Adrenal gland (tissue), 12 donors: ENCODE measurements around the gene BNIP2. TPM values are rescaled to one million over a fixed set of nuclear protein-coding genes. Genes with fewer than 3 reads are reported as not detected.
A peak's percentile ranks its signal among the peaks of the same experiment; 100 is the strongest.
"Not testable (repeated sequence)": the region's sequence is repeated elsewhere in the genome, so short reads cannot be mapped to it uniquely, and the experiment has no call there.

Experiments
- DNase-seq, 7 donors: peaks; one replicate each; pipeline ENCODE4 v3.0.0-alpha.2; 2019 to 2020
- H3K27ac ChIP-seq, 5 donors: fragments of 200-600 bp; sonication (generic) in 4 of 5; 1 replicate in 3 of 5; 2 replicates in 2 of 5; pipeline versions ENCODE4 v1.5.1 to v1.8.0; 2016 to 2020; ENCODE audit warnings: mild to moderate bottlenecking in 1 of 5
- H3K27me3 ChIP-seq: fragments of 200-600 bp; 2 replicates; pipeline ENCODE4 v1.8.0; 2021
- H3K36me3 ChIP-seq, 2 donors: fragments of 200-600 bp; replicated peaks in 1 of 2; 1 replicate in 1 of 2; 2 replicates in 1 of 2; pipeline versions ENCODE4 v1.5.1 to v1.8.0; 2018 to 2022
- H3K4me1 ChIP-seq, 2 donors: fragments of 200-600 bp; replicated peaks in 1 of 2; 1 replicate in 1 of 2; 2 replicates in 1 of 2; pipeline versions ENCODE4 v1.5.1 to v1.8.0; 2018 to 2021
- H3K4me3 ChIP-seq, 4 donors: fragments of 200-600 bp; sonication (generic) in 3 of 4; one replicate each; pipeline ENCODE4 v1.5.1; 2016 to 2018
- H3K9me3 ChIP-seq, 3 donors: fragments of 200-600 bp; sonication (generic) in 1 of 3; replicated peaks in 1 of 3; 1 replicate in 2 of 3; 2 replicates in 1 of 3; pipeline versions ENCODE4 v1.5.1 to v1.8.0; 2016 to 2021
- POLR2A ChIP-seq, 2 donors: fragments of 450-650 bp; IDR thresholded peaks; one replicate each; pipeline ENCODE4 v1.6.1; 2017; ENCODE audit warnings: antibody characterized with exemption in 2 of 2, mild to moderate bottlenecking in 2 of 2, moderate library complexity in 1 of 2
- WGBS, 4 donors: extraction: QIAGEN DNeasy Blood & Tissue Kit in 2 of 4; methylation state at CpG; one replicate each; pipeline versions ENCODE4 v1.1.5 to v1.1.7; 2013 to 2017; 5-methylcytosine and 5-hydroxymethylcytosine counted together
- intact Hi-C, 2 donors: fragments of 100-400 bp; cut with DNase I; formaldehyde crosslinking; loops; one replicate each; pipeline versions ENCODE4 v1.14.1 to v1.15.0; 2022 to 2023
- polyA plus RNA-seq, 3 donors: library from polyadenylated mRNA; stranded (reverse); fragments of 200-250 nt in 2 of 3; fragments of 350-450 nt in 1 of 3; fragmentation: Illumina TruSeq in 1 of 3; extraction: RNeasy Lipid Tissue Mini Kit (QIAGEN cat#74804) in 1 of 3; gene quantifications; one replicate each; pipeline ENCODE4 v1.2.3, GENCODE V29; 2013 to 2014
- total RNA-seq, 9 donors: library from RNA; depleted of rRNA in 4 of 9; stranded (reverse); fragments of >200 nt in 4 of 9; fragments of 120-200 nt in 1 of 9; fragmentation: NEBNext Ultra II Directional in 1 of 9; extraction: Animal tissue kit (Norgen Biotek cat#: 25700) in 1 of 9; gene quantifications; one replicate each; pipeline versions ENCODE4 v1.1.0 to v1.2.4, GENCODE V29; 2013 to 2023
- TF ChIP-seq, protein P1 (sequence below), 6 experiments: fragments of 450-650 bp in 4 of 6; fragments of 200-600 bp in 2 of 6; sonication (generic) in 1 of 6; IDR thresholded peaks; 1 replicate in 5 of 6; 2 replicates in 1 of 6; pipeline versions ENCODE4 v1.5.1 to v1.8.0; 2016 to 2021; ENCODE audit warnings: antibody characterized with exemption in 6 of 6, mild to moderate bottlenecking in 2 of 6, moderate library complexity in 1 of 6
- donor health status: healthy with polysubstance abuse.
- donor health status: Bipolar disorder and iron deficiency.
- donor health status: DM: yes; HTN: yes; CAD: no.
- donor health status: DM: no; HTN: no; CAD: no.
- donor health status: DM: no; HTN: no; CAD: no.
- donor health status: DM: yes; HTN: yes; CAD: no.

BNIP2 gene
- total and polyA plus RNA-seq, 12 donors: 24.5 to 183 (median 67.4) TPM

DNA sequence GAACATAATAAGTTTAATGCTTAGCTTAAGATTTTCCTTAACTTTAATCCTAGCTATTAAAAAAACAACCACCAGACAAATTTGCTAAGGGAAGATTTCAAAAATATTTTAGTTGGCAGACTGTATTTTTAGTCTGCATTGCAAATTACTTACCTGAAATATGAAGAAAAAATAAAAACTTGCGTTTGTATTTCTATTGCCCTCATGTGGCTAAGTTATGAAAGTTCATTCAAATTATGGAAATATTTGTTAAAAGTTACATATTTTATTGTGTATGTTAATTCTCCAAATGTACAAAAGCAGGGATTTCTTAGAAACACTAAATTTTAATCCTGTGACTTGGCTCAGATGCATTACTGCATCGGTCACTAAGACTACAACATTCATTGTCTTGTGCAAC is 46.8 kb downstream of the BNIP2 start:
- intact Hi-C loops: no loop called here
- Histone ChIP-seq H3K36me3 (peaks cover 0 to 35% of the 10 kb centered on the region in 2 donors), H3K4me1 (no peaks in the 10 kb centered on the region), H3K27me3 (no peaks in the 10 kb centered on the region), H3K4me3 (no peak overlapping the region), H3K9me3 (no peaks in the 10 kb centered on the region), H3K27ac (no peak overlapping the region)
- no peak for DNase-seq
- WGBS, 4 donors: 78 to 88% (median 79%) methylated on average over 2 of the region's 2 CpGs
- TF ChIP-seq POLR2A (IDR thresholded peaks at IDR 0.05): no peak
- TF ChIP-seq, protein P1, sequence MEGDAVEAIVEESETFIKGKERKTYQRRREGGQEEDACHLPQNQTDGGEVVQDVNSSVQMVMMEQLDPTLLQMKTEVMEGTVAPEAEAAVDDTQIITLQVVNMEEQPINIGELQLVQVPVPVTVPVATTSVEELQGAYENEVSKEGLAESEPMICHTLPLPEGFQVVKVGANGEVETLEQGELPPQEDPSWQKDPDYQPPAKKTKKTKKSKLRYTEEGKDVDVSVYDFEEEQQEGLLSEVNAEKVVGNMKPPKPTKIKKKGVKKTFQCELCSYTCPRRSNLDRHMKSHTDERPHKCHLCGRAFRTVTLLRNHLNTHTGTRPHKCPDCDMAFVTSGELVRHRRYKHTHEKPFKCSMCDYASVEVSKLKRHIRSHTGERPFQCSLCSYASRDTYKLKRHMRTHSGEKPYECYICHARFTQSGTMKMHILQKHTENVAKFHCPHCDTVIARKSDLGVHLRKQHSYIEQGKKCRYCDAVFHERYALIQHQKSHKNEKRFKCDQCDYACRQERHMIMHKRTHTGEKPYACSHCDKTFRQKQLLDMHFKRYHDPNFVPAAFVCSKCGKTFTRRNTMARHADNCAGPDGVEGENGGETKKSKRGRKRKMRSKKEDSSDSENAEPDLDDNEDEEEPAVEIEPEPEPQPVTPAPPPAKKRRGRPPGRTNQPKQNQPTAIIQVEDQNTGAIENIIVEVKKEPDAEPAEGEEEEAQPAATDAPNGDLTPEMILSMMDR (IDR thresholded peaks at IDR 0.05): peak in 2 of 6 experiments; percentile 13 to 23

DNA sequence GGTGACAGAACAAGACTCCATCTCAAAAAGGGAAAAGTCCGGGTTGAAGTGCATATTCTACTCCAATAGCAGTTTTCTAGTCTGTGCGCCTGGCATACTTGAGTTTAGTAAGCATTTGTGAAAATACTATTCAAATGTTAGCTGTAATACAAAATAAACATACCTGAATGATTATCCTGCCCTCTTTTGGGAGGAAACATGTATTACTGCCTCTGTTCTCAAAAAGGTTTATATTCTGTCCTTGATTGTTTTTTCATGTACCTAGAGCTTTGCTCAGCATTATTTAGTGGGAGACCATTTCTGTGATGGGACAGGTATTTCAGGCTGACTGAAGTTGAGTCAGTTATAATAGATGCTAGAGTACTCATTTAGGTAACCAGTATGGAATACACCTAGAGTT is 51.6 kb downstream of the BNIP2 start:
- intact Hi-C loops: loop anchor here in 1 of 2 donors (5.0 kb wide), 1 partner anchor 100 kb away; no protein-coding TSS in a partner anchor
- not testable (repeated sequence) for H3K27me3 ChIP-seq, H3K4me1 ChIP-seq, H3K27ac ChIP-seq, DNase-seq, H3K9me3 ChIP-seq, H3K4me3 ChIP-seq
- WGBS, 4 donors: 92 to 98% (median 95%) methylated on average over 2 of the region's 2 CpGs
- peaks cover 0 to 10% of the 10 kb centered on the region in 2 donors for H3K36me3 ChIP-seq

DNA sequence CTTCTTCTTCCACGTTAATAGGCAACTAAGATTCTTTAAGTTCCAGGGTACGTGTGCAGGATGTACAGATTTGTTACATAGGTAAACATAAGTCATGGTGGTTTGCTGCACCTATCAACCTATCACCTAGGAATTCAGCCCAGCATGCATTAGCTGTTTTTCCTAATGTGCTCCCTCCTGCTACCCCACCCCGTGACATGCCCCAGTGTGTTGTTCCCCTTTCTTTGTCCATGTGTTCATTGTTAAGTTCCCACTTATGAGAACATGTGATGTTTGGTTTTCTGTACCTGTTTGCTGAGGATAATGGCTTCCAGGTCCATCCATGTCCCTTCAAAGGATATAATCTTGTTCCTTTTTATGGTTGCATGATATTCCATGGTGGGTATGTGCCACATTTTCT is 52.9 kb downstream of the BNIP2 start:
- WGBS, 4 donors: 70 to 91% (median 81%) methylated on average over 3 of the region's 3 CpGs
- DNase-seq: no peak
- Histone ChIP-seq H3K36me3 (peaks cover 0 to 10% of the 10 kb centered on the region in 2 donors), H3K27me3 (no peaks in the 10 kb centered on the region), H3K4me1 (no peaks in the 10 kb centered on the region), H3K4me3 (no peak overlapping the region), H3K27ac (no peak overlapping the region), H3K9me3 (no peaks in the 10 kb centered on the region)
- intact Hi-C loops: loop anchor here in 1 of 2 donors (5.0 kb wide), 1 partner anchor 99 kb away; no protein-coding TSS in a partner anchor
- TF ChIP-seq, protein P1 (IDR thresholded peaks at IDR 0.05): no peak
- no peak for TF ChIP-seq POLR2A (IDR thresholded peaks at IDR 0.05)

DNA sequence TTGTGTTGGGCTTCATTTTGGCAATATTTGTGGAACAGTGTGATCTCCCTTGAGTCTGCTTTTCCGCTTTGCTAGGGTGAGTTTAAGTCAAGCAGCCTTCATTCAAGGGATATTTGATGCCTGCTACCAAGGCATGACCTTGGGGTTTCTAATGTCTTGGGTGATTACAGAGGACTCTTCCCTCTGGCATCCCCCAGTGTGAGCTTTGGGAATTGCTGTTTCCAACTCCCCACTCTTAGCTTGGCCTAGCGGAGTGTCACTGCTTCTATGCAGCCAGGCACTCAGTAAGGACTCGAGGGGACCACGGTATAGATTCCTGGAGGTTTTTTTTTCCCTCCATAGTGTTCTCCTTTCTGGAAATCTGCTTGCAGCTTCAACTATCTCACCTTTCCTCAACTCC is 56.4 kb downstream of the BNIP2 start:
- WGBS, 4 donors: 34 to 57% (median 50%) methylated on average over 4 of the region's 4 CpGs
- Histone ChIP-seq H3K9me3 (no peaks in the 10 kb centered on the region), H3K27ac (no peak overlapping the region), H3K36me3 (no peaks in the 10 kb centered on the region), H3K4me3 (no peak overlapping the region), H3K4me1 (no peaks in the 10 kb centered on the region), H3K27me3 (no peaks in the 10 kb centered on the region)
- peak in 3 of 7 donors; percentile 25 to 30 (median 29) for DNase-seq
- TF ChIP-seq POLR2A (IDR thresholded peaks at IDR 0.05): no peak
- TF ChIP-seq, protein P1 (IDR thresholded peaks at IDR 0.05): peak; percentile 14 to 47 (median 38)
- intact Hi-C loops: no loop called here

DNA sequence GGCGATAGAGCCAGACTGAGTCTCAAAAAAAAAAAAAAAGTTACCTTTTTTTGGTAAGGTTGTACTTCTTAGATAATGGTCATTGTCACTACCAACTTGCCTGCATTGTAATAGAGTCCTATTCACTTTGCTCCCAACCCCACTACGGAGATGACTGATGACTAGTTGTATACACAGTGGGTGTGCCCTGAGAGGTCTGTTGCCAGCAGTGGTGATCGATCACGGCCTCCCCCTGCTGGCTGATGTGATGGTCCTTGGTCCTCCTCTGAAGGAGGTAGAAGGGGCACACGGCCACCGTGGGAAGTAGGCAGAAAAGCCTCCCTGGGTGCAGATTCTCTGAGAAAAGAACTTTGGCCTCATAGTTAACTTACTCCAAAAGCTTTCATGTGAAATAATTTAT is 66.8 kb downstream of the BNIP2 start:
- H3K27me3 ChIP-seq: peaks cover 4% of the 10 kb centered on the region
- intact Hi-C loops: no loop called here
- no peak overlapping the region for H3K4me3 ChIP-seq
- no peak for TF ChIP-seq POLR2A (IDR thresholded peaks at IDR 0.05)
- TF ChIP-seq, protein P1 (IDR thresholded peaks at IDR 0.05): peak in 3 of 6 experiments; percentile 8 to 26 (median 16)
- DNase-seq: peak in 3 of 7 donors; percentile 15 to 28 (median 22)
- no peaks in the 10 kb centered on the region for H3K4me1 ChIP-seq
- H3K36me3 ChIP-seq: no peaks in the 10 kb centered on the region
- no peak overlapping the region for H3K27ac ChIP-seq
- no peaks in the 10 kb centered on the region for H3K9me3 ChIP-seq
- 20 to 28% (median 26%) methylated on average over 6 of the region's 6 CpGs for WGBS, 4 donors
